Measurements from ENCODE around the gene SAP25. TPM values are rescaled to one million over a fixed set of nuclear protein-coding genes. Genes with fewer than 3 reads are reported as not detected.
"Not testable (repeated sequence)": the region's sequence is repeated elsewhere in the genome, so short reads cannot be mapped to it uniquely, and the experiment has no call there.

SAP25 gene
- total RNA-seq, 1 donor from 2014 or later, result 0.32 TPM

DNA sequence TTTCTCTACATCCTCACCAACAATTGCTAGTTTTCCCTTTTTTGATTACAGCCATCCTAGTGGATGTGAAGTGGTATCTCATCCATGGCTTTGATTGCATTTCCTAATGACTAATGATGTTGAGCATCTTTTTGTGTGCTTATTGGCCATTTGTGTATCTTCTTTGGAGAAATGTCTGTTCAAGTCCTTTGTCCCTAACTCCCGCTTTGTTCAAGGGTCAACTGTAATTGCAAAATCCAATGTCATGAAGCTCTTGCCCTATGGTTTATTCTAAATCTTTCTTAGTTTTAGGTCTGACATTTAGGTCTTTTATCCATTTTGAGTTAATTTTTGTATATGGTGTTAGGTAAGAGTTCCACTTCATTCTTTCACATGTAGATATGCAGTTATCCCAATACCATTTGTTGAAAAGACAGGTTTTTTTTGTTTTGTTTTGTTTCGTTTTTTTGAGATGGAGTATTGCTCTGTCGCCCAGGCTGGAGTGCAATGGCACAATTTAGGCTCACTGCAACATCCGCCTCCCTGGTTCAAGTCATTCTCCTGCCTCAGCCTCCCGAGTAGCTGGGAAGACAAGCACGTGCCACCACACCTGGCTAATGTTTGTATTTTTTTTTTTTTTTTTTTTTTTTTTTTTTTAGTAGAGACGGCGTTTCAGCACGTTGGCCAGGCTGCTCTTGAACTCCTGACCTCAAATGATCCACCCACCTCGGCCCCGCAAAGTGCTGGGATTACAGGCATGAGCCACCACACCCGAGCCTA, 45.4 kb downstream of the SAP25 start:
- ATAC-seq, result not testable (repeated sequence)

DNA sequence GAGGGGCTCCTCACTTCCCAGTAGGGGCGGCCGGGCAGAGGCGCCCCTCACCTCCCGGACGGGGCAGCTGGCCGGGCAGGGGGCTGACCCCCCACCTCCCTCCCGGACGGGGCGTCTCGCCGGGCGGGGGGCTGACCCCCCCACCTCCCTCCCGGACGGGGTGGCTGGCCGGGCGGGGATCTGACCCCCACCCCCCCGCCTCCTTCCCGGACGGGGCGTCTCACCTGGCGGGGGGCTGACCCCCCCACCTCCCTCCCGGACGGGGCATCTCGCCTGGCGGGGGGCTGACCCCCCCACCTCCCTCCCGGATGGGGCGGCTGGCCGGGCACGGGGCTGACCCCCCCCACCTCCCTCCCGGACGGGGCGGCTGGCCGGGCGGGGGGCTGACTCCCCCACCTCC, 50.5 kb downstream of the SAP25 start:
- not testable (repeated sequence) for ATAC-seq

Other genes starting within 250 kb of the SAP25 start
- 15.0 TPM for gene PILRB, start 215.8 kb downstream of the SAP25 start, total RNA-seq
- 2.7 TPM for gene PILRA, start 200.4 kb downstream of the SAP25 start, total RNA-seq
- 1.4 TPM for gene ZCWPW1, start 145.2 kb downstream of the SAP25 start, total RNA-seq
- 22.3 TPM for gene MEPCE, start 144.1 kb downstream of the SAP25 start, total RNA-seq
- gene PPP1R35, start 137.4 kb downstream of the SAP25 start, total RNA-seq, result 27.4 TPM
- gene SPACDR, start 109.6 kb downstream of the SAP25 start, total RNA-seq, result 0.24 TPM
- gene TSC22D4, start 94.7 kb downstream of the SAP25 start, total RNA-seq, result 31.1 TPM
- 0.16 TPM for gene NYAP1, start 90.0 kb downstream of the SAP25 start, total RNA-seq
- gene AGFG2, start 34.7 kb downstream of the SAP25 start, total RNA-seq, result 19.5 TPM
- gene LRCH4, start 12.2 kb upstream of the SAP25 start, total RNA-seq, result 19.3 TPM
- 0.32 TPM for gene FBXO24, start 12.4 kb upstream of the SAP25 start, total RNA-seq
- 5.2 TPM for gene PCOLCE, start 28.5 kb upstream of the SAP25 start, total RNA-seq
- gene MOSPD3, start 38.6 kb upstream of the SAP25 start, total RNA-seq, result 23.2 TPM
- 0.68 TPM for gene TFR2, start 67.7 kb upstream of the SAP25 start, total RNA-seq
- not detected for gene ACTL6B, start 82.5 kb upstream of the SAP25 start, total RNA-seq
- gene GNB2, start 99.8 kb upstream of the SAP25 start, total RNA-seq, result 289 TPM
- 10.4 TPM for gene GIGYF1, start 120.3 kb upstream of the SAP25 start, total RNA-seq
- 33.4 TPM for gene POP7, start 132.2 kb upstream of the SAP25 start, total RNA-seq
- gene EPO, start 146.6 kb upstream of the SAP25 start, total RNA-seq, result not detected
- gene ZAN, start 159.7 kb upstream of the SAP25 start, total RNA-seq, result 0.04 TPM